Naive thymus-derived CD4-positive, alpha-beta T cell (primary cell): ENCODE data around the gene CHMP1B. TPM values are rescaled to one million over a fixed set of nuclear protein-coding genes. Genes with fewer than 3 reads are reported as not detected.

Source experiments
- ATAC-seq: fragments of 150-1000 bp; cut with Tn5 transposase; 2 replicates; pipeline ENCODE4 v1.10.0; 2021; ENCODE audit warnings: mild to moderate bottlenecking, moderate library complexity
- CTCF ChIA-PET: fragments of 350-600 bp; sonication (Branson Sonifier 250); formaldehyde crosslinking; loops from one replicate; lab custom pipeline; 2021; ENCODE audit warnings: antibody characterized with exemption; lab: Charles Lee
- POLR2A ChIA-PET: fragments of 350-600 bp; sonication (Branson Sonifier 250); formaldehyde crosslinking; loops from one replicate; lab custom pipeline; 2021; ENCODE audit warnings: antibody characterized with exemption, inconsistent platforms; lab: Charles Lee
- DNase-seq, 9 donors: peaks; one replicate each; pipeline versions ENCODE4 v3.0.0 to v3.0.0-alpha.2; 2020 to 2022; ENCODE audit warnings: mixed read lengths in 1 of 9
- H3K27ac ChIP-seq: one replicate; pipeline ENCODE4 v1.7.0; 2013; ENCODE audit warnings: mild to moderate bottlenecking, low read depth, low read length, moderate library complexity
- H3K27me3 ChIP-seq, 2 donors: one replicate each; pipeline ENCODE4 v1.7.0; 2013; ENCODE audit warnings: low read length in 2 of 2, mild to moderate bottlenecking in 2 of 2, moderate library complexity in 2 of 2; ENCODE audit not compliant: control insufficient read depth in 2 of 2, insufficient read depth in 2 of 2
- H3K36me3 ChIP-seq, 3 experiments: 1 replicate in 2 of 3; 2 replicates in 1 of 3; pipeline ENCODE4 v1.7.0; 2013; ENCODE audit warnings: low read length in 3 of 3, mild to moderate bottlenecking in 3 of 3, moderate library complexity in 1 of 3; ENCODE audit not compliant: insufficient read depth in 3 of 3, control insufficient read depth in 2 of 3
- H3K4me1 ChIP-seq, 2 donors: one replicate each; pipeline ENCODE4 v1.7.0; 2013; ENCODE audit warnings: low read length in 2 of 2, mild to moderate bottlenecking in 2 of 2, moderate library complexity in 1 of 2; ENCODE audit not compliant: control insufficient read depth in 2 of 2, insufficient read depth in 2 of 2
- H3K4me3 ChIP-seq: 2 replicates; pipeline ENCODE4 v1.7.0; 2013; ENCODE audit warnings: mild to moderate bottlenecking, low read length
- H3K9me3 ChIP-seq, 3 experiments: 1 replicate in 2 of 3; 2 replicates in 1 of 3; pipeline ENCODE4 v1.7.0; 2013; ENCODE audit warnings: low read length in 3 of 3; ENCODE audit not compliant: control insufficient read depth in 2 of 3
- H3K27ac Mint-ChIP-seq, 9 donors: one replicate each; pipeline ENCODE4 v1.8.0; 2020 to 2022; ENCODE audit warnings: mixed read lengths in 9 of 9, mild to moderate bottlenecking in 8 of 9, moderate library complexity in 5 of 9, inconsistent platforms in 2 of 9
- H3K27me3 Mint-ChIP-seq, 5 donors: one replicate each; pipeline ENCODE4 v1.8.0; 2021 to 2022; ENCODE audit warnings: mixed read lengths in 5 of 5, mild to moderate bottlenecking in 1 of 5
- H3K36me3 Mint-ChIP-seq, 5 donors: one replicate each; pipeline ENCODE4 v1.8.0; 2020 to 2022; ENCODE audit warnings: mixed read lengths in 5 of 5, mild to moderate bottlenecking in 3 of 5, inconsistent platforms in 1 of 5
- H3K4me1 Mint-ChIP-seq, 7 donors: one replicate each; pipeline ENCODE4 v1.8.0; 2020 to 2022; ENCODE audit warnings: mixed read lengths in 7 of 7, mild to moderate bottlenecking in 3 of 7, inconsistent platforms in 1 of 7
- H3K4me3 Mint-ChIP-seq, 10 donors: one replicate each; pipeline ENCODE4 v1.8.0; 2020 to 2022; ENCODE audit warnings: mild to moderate bottlenecking in 10 of 10, mixed read lengths in 10 of 10, moderate library complexity in 6 of 10, inconsistent platforms in 2 of 10
- H3K9me3 Mint-ChIP-seq, 11 donors: one replicate each; pipeline ENCODE4 v1.8.0; 2020 to 2022; ENCODE audit warnings: mixed read lengths in 11 of 11, mild to moderate bottlenecking in 4 of 11, inconsistent platforms in 1 of 11, moderate library complexity in 1 of 11
- intact Hi-C, 2 donors: fragments of 100-400 bp; cut with micrococcal nuclease; formaldehyde crosslinking; loops; one replicate each; pipeline ENCODE4 v1.15.1; 2023
- polyA plus RNA-seq, 2 donors: library from polyadenylated mRNA; unstranded; fragments of 300-500 nt; fragmentation: Illumina TruSeq; gene quantifications; one replicate each; pipeline ENCODE4 v1.2.3, GENCODE V29; 2021
- total RNA-seq, 6 experiments: library from RNA in 5 of 6; stranded (reverse) in 5 of 6; gene quantifications; 1 replicate in 5 of 6; 2 replicates in 1 of 6; pipeline ENCODE4 v1.2.3 and lab custom pipeline; 2021 to 2026

CHMP1B gene
- total and polyA plus RNA-seq, 7 experiments from 2014 or later: 27.2 to 115 (median 54.2) TPM

DNA sequence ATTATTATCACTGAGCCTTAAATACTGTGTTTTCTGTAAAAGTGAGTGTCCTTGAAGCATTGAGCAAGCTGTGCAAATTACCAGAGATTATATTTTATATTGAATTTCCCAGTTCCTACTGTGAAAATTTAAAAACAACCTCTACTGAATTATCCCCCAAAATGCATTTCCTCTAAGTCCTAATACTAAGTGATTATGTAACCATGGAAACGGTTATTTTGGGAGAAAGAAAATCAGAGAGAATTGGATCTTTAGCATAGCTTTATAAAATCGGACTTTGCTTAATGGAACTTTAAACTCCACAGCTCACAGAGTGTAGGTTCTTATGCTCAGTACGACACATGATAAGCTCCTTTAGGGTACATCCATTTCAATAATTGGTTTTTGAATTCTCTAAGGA lies 19.3 kb upstream of the CHMP1B start:
- H3K27me3 Mint-ChIP-seq: peaks cover 0 to under 1% (median 0%) of the 10 kb centered on the region in 5 donors
- H3K4me3 Mint-ChIP-seq: no peak overlapping the region
- ATAC-seq (no peak), DNase-seq (no peak)
- H3K9me3 Mint-ChIP-seq: no peaks in the 10 kb centered on the region
- H3K36me3 ChIP-seq: no peaks in the 10 kb centered on the region
- no peaks in the 10 kb centered on the region for H3K27me3 ChIP-seq
- intact Hi-C loops: no loop called here
- H3K27ac Mint-ChIP-seq: no peak overlapping the region
- peaks cover 0 to 3% (median 0%) of the 10 kb centered on the region in 7 donors for H3K4me1 Mint-ChIP-seq
- no peak overlapping the region for H3K27ac ChIP-seq
- H3K36me3 Mint-ChIP-seq: no peaks in the 10 kb centered on the region
- H3K4me1 ChIP-seq: no peaks in the 10 kb centered on the region
- ChIA-PET POLR2A (interaction anchor here (1.1 kb wide), 1 partner anchor 15 kb away, joined by 3 read pairs; no protein-coding TSS in a partner anchor), CTCF (no interaction called here)
- no peak overlapping the region for H3K4me3 ChIP-seq
- H3K9me3 ChIP-seq: no peaks in the 10 kb centered on the region

DNA sequence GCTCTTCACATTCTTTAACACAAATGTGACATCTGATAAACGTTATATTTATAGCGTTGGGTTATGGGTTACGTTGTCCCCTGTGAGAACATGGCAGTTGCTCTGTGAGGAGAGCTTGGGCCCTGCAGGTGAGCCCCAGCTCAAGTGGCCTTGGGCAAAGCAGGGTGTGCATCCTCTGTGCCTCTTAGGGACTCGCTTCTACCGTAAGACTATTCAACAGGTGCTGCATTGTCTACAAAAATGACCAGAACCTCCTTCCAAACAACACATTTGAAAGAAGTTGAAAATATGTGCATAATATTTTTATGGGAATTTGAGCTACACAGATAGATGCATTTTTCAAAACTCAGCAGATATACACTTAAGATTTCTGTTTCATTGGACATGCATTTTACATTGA lies 16.4 kb upstream of the CHMP1B start:
- Mint-ChIP-seq H3K27me3 (no peaks in the 10 kb centered on the region), H3K27ac (no peak overlapping the region), H3K36me3 (no peaks in the 10 kb centered on the region), H3K4me3 (no peak overlapping the region), H3K4me1 (no peaks in the 10 kb centered on the region), H3K9me3 (no peaks in the 10 kb centered on the region)
- ATAC-seq: no peak
- no peak overlapping the region for H3K27ac ChIP-seq
- H3K27me3 ChIP-seq: no peaks in the 10 kb centered on the region
- CTCF ChIA-PET: no interaction called here
- no peak for DNase-seq
- no peak overlapping the region for H3K4me3 ChIP-seq
- intact Hi-C loops: no loop called here
- POLR2A ChIA-PET: interaction anchor here (1.5 kb wide), 1 partner anchor 16 kb away, joined by 4 read pairs; no protein-coding TSS in a partner anchor
- H3K4me1 ChIP-seq: no peaks in the 10 kb centered on the region
- no peaks in the 10 kb centered on the region for H3K9me3 ChIP-seq
- H3K36me3 ChIP-seq: no peaks in the 10 kb centered on the region

DNA sequence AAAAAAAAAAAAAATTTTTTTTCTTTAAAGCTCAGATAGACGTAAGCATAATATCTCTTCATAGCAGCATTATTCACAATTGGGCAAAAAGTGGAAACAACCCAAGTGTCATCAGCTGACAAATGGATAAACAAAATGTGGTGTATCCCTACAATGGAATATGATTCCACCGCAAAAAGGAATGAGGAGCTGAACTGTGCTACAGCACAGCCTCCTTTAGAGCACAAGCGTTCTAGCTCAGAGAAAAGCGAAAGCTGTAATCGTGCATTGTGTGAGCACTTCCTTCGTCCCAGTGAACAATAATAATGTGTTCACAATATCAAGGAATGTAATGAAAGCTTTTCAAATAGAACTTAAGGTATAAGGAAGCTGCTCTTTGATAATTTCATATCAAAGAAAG lies 11.7 kb upstream of the CHMP1B start:
- no peaks in the 10 kb centered on the region for H3K36me3 Mint-ChIP-seq
- ATAC-seq: no peak

DNA sequence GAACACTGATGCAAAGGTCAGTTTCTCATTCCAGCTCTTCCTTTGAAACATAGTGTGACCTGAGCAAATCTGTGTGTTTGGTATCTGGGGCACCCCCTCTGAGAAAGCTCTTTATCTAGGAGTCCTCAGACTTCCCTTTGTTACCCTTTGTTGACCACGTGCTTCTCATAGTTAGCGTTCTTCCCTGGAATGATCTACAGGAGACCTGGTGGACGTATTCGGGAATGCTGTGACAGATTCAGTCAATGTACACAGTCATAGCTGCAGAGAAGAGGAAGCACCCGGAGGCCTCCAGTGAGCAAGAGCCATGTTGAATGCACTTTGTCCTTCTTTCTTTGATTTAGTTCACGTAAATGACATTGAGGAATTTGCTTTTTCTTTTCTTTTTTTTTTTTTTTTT lies 10.7 kb upstream of the CHMP1B start:
- no peaks in the 10 kb centered on the region for H3K9me3 Mint-ChIP-seq
- no peak overlapping the region for H3K27ac ChIP-seq
- H3K36me3 Mint-ChIP-seq: no peaks in the 10 kb centered on the region
- H3K4me3 ChIP-seq: no peak overlapping the region
- DNase-seq (no peak), ATAC-seq (no peak)
- no peaks in the 10 kb centered on the region for H3K27me3 ChIP-seq
- peak overlapping the region in 1 of 9 donors; percentile 18 for H3K27ac Mint-ChIP-seq
- H3K4me1 Mint-ChIP-seq: no peaks in the 10 kb centered on the region
- intact Hi-C loops: no loop called here
- CTCF ChIA-PET: no interaction called here
- POLR2A ChIA-PET: interaction anchor here (1.0 to 1.2 kb wide), 2 partner anchors 10 kb away, joined by 3 to 10 read pairs; partner anchors contain the start of gene CHMP1B
- H3K9me3 ChIP-seq: no peaks in the 10 kb centered on the region
- H3K4me3 Mint-ChIP-seq: no peak overlapping the region
- no peaks in the 10 kb centered on the region for H3K36me3 ChIP-seq
- peaks cover 0 to 2% (median 0%) of the 10 kb centered on the region in 5 donors for H3K27me3 Mint-ChIP-seq
- no peaks in the 10 kb centered on the region for H3K4me1 ChIP-seq

More for the DNA sequence above, 11.7 kb upstream of the CHMP1B start:
- CTCF ChIA-PET: interaction anchor here (0.6 kb wide), 1 partner anchor 156 kb away, joined by 4 read pairs; no protein-coding TSS in a partner anchor
- no peaks in the 10 kb centered on the region for H3K27me3 ChIP-seq
- H3K4me1 ChIP-seq: no peaks in the 10 kb centered on the region
- H3K27ac Mint-ChIP-seq: no peak overlapping the region
- intact Hi-C loops: no loop called here
- H3K27ac ChIP-seq: no peak overlapping the region
- no peak overlapping the region for H3K4me3 ChIP-seq
- H3K36me3 ChIP-seq: no peaks in the 10 kb centered on the region
- H3K27me3 Mint-ChIP-seq: peaks cover 0 to 2% (median 0%) of the 10 kb centered on the region in 5 donors
- H3K4me1 Mint-ChIP-seq: no peaks in the 10 kb centered on the region
- POLR2A ChIA-PET: interaction anchor here (0.6 to 1.2 kb wide), 2 partner anchors 11 to 14 kb away, joined by 3 to 10 read pairs; partner anchors contain the start of gene CHMP1B
- H3K9me3 ChIP-seq: no peaks in the 10 kb centered on the region
- H3K4me3 Mint-ChIP-seq: no peak overlapping the region
- no peak for DNase-seq
- no peaks in the 10 kb centered on the region for H3K9me3 Mint-ChIP-seq

DNA sequence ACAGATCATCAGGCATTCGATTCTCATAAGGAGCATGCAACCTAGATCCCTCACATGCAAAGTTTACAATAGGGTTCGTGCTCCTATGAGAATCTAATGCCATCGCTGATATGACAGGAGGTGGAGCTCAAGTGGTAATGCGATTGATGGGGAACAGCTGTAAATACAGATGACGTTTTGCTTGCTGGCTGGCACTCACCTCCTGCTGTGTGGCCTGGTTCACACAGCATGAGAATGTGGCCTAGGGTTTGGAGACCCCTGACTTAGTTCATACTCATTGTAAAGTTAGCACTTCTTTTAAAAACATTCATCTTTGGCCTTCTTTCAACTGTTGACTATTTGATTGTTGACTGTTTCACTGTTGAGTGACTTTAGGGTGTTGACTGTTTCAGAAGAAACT lies 8.7 kb upstream of the CHMP1B start:
- Histone ChIP-seq H3K4me1 (no peaks in the 10 kb centered on the region), H3K9me3 (no peaks in the 10 kb centered on the region), H3K27ac (no peak overlapping the region), H3K27me3 (no peaks in the 10 kb centered on the region), H3K4me3 (no peak overlapping the region), H3K36me3 (no peaks in the 10 kb centered on the region)
- Mint-ChIP-seq H3K27me3 (peaks cover 0 to 2% (median 0%) of the 10 kb centered on the region in 5 donors), H3K4me1 (no peaks in the 10 kb centered on the region), H3K9me3 (no peaks in the 10 kb centered on the region), H3K36me3 (no peaks in the 10 kb centered on the region), H3K4me3 (no peak overlapping the region), H3K27ac (no peak overlapping the region)
- ChIA-PET POLR2A (no interaction called here), CTCF (no interaction called here)
- DNase-seq (no peak), ATAC-seq (no peak)
- intact Hi-C loops: no loop called here

DNA sequence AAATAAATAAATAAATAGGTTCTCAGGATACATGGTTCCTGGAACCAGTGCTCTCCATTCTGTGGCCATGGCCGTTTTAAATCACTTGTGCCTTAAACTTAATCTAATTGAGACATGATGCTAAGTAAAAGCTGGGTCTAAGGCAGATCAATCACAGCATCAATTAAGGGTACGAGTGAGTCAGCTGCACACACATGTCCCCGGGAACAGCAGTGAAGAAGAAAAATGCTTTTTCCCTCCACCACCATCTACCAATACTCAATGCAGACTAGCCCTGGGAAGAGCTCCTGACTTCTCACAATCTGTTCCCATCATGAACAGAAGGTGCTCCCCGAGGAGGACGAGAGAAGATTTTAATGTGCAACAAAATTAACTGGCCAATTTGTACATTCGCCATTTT lies 6.8 kb upstream of the CHMP1B start:
- Histone ChIP-seq H3K4me1 (peaks cover 0 to under 1% of the 10 kb centered on the region in 2 donors), H3K4me3 (no peak overlapping the region), H3K9me3 (no peaks in the 10 kb centered on the region), H3K27me3 (no peaks in the 10 kb centered on the region), H3K36me3 (no peaks in the 10 kb centered on the region), H3K27ac (no peak overlapping the region)
- ATAC-seq (no peak), DNase-seq (no peak)
- peaks cover 0 to 7% (median 5%) of the 10 kb centered on the region in 7 donors for H3K4me1 Mint-ChIP-seq
- CTCF ChIA-PET: no interaction called here
- intact Hi-C loops: no loop called here
- no peaks in the 10 kb centered on the region for H3K9me3 Mint-ChIP-seq
- no peak overlapping the region for H3K4me3 Mint-ChIP-seq
- no peaks in the 10 kb centered on the region for H3K36me3 Mint-ChIP-seq
- peaks cover 0 to 15% (median 0%) of the 10 kb centered on the region in 5 donors for H3K27me3 Mint-ChIP-seq
- H3K27ac Mint-ChIP-seq: no peak overlapping the region
- POLR2A ChIA-PET: no interaction called here

DNA sequence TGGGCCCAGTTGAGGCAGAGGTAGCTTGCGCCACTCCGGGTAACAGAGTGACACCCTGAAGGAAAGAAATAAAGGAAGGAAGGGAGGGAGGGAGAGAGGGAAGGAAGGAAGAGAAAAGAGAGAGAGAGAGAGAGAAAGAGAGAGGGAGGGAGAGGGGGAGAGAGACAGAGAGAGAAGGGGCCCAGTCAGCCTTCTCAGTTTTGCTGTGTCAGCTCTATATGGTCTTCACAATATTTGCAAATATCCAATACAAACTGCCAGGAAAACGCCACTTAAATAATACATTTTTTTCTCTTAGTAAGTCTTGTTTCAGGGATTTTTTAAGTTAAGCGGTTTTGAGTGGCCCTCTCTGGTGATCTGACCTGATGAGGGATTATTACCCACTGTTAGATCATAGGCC lies 5.6 kb upstream of the CHMP1B start:
- no peak overlapping the region for H3K27ac ChIP-seq
- H3K27ac Mint-ChIP-seq: no peak overlapping the region
- no peaks in the 10 kb centered on the region for H3K27me3 ChIP-seq
- ATAC-seq: no peak
- no peak overlapping the region for H3K4me3 Mint-ChIP-seq
- no peaks in the 10 kb centered on the region for H3K36me3 ChIP-seq
- no peaks in the 10 kb centered on the region for H3K9me3 ChIP-seq
- no peaks in the 10 kb centered on the region for H3K9me3 Mint-ChIP-seq
- peaks cover 8 to 20% (median 15%) of the 10 kb centered on the region in 7 donors for H3K4me1 Mint-ChIP-seq
- H3K4me3 ChIP-seq: no peak overlapping the region
- H3K36me3 Mint-ChIP-seq: no peaks in the 10 kb centered on the region
- ChIA-PET CTCF (no interaction called here), POLR2A (interaction anchor here (0.6 to 1.4 kb wide), 3 partner anchors 14 to 111 kb away, joined by 3 read pairs; no protein-coding TSS in a partner anchor)
- no peak for DNase-seq
- H3K27me3 Mint-ChIP-seq: peaks cover 0 to 15% (median 0%) of the 10 kb centered on the region in 5 donors
- intact Hi-C loops: no loop called here
- H3K4me1 ChIP-seq: peaks cover 4 to 6% of the 10 kb centered on the region in 2 donors
